H1 (cell line): ENCODE results near the gene APH1B. TPM values are rescaled to one million over a fixed set of nuclear protein-coding genes. Genes with fewer than 3 reads are reported as not detected.
A peak's percentile ranks its signal among the peaks of the same experiment; 100 is the strongest.

Experiments
- CTCF ChIA-PET: fragments of 300-600 bp; sonication (Branson Sonifier 250); formaldehyde crosslinking; loops from one replicate; lab custom pipeline; 2021; ENCODE audit not compliant: partially characterized antibody; lab: Charles Lee
- POLR2A ChIA-PET: fragments of 300-600 bp; sonication (Branson Sonifier 250); formaldehyde crosslinking; loops from one replicate; lab custom pipeline; 2021; ENCODE audit warnings: inconsistent platforms; ENCODE audit not compliant: partially characterized antibody; lab: Charles Lee
- DNase-seq, 2 experiments: peaks; one replicate each; pipeline versions ENCODE4 v3.0.0 to v3.0.0-alpha.2; 2010 to 2022; ENCODE audit warnings: low spot score in 2 of 2, low read depth in 1 of 2, mixed read lengths in 1 of 2
- FAIRE-seq: peaks from 2 replicates; lab custom pipeline; 2011; peaks lifted over from hg19 to GRCh38; lab: Jason Lieb, UNC
- H2AFZ ChIP-seq: 2 replicates; pipeline ENCODE4 v1.8.1; 2012; ENCODE audit warnings: low read length, inconsistent platforms
- H2AK5ac ChIP-seq: 2 replicates; pipeline ENCODE4 v1.6.1; 2013; ENCODE audit warnings: low read depth, low read length
- H2BK120ac ChIP-seq: replicated peaks from 2 replicates; pipeline ENCODE3; 2013; ENCODE audit warnings: low read depth, low read length, inconsistent platforms
- H2BK12ac ChIP-seq: 2 replicates; pipeline ENCODE4 v1.6.1; 2013; ENCODE audit warnings: low read depth, low read length
- H2BK15ac ChIP-seq: 2 replicates; pipeline ENCODE4 v1.6.1; 2013; ENCODE audit warnings: low read length
- H2BK20ac ChIP-seq: 2 replicates; pipeline ENCODE4 v1.6.1; 2013; ENCODE audit warnings: low read length
- H2BK5ac ChIP-seq: 2 replicates; pipeline ENCODE4 v1.6.1; 2013; ENCODE audit warnings: low read depth, low read length
- H3K14ac ChIP-seq: 2 replicates; pipeline ENCODE4 v1.6.1; 2013; ENCODE audit warnings: inconsistent platforms; ENCODE audit not compliant: insufficient read length
- H3K18ac ChIP-seq: 2 replicates; pipeline ENCODE4 v1.6.1; 2013; ENCODE audit warnings: low read length; ENCODE audit errors: extremely low read depth
- H3K23ac ChIP-seq: 2 replicates; pipeline ENCODE4 v1.6.1; 2013; ENCODE audit warnings: inconsistent platforms; ENCODE audit not compliant: insufficient read length
- H3K23me2 ChIP-seq: 2 replicates; pipeline ENCODE4 v1.6.1; 2013; ENCODE audit warnings: low read depth, low read length
- H3K27ac ChIP-seq: 2 replicates; pipeline ENCODE4 v1.6.1; 2011; ENCODE audit warnings: low read depth, low read length, inconsistent platforms
- H3K27me3 ChIP-seq, 4 experiments: replicated peaks in 1 of 4; 1 replicate in 1 of 4; 2 replicates in 3 of 4; pipeline versions ENCODE4 v1.6.1 to v1.8.1; 2011 to 2013; ENCODE audit warnings: low read length in 3 of 4, mild to moderate bottlenecking in 3 of 4, inconsistent platforms in 2 of 4, mixed read lengths in 2 of 4, moderate library complexity in 1 of 4; ENCODE audit not compliant: control insufficient read depth in 3 of 4, insufficient read depth in 3 of 4; ENCODE audit errors: extremely low read depth in 1 of 4
- H3K36me3 ChIP-seq, 4 experiments: 2 replicates each; pipeline versions ENCODE4 v1.6.1 to v1.8.1; 2011 to 2013; ENCODE audit warnings: mild to moderate bottlenecking in 4 of 4, low read length in 3 of 4, moderate library complexity in 2 of 4, control low read depth in 1 of 4, inconsistent platforms in 1 of 4; ENCODE audit not compliant: insufficient read depth in 4 of 4, control insufficient read depth in 2 of 4
- H3K4ac ChIP-seq: replicated peaks from 2 replicates; pipeline ENCODE3; 2013; ENCODE audit warnings: low read length, low read depth, mixed read lengths, inconsistent platforms; ENCODE audit not compliant: insufficient read length
- H3K4me1 ChIP-seq, 4 experiments: replicated peaks in 1 of 4; 1 replicate in 1 of 4; 2 replicates in 3 of 4; pipeline versions ENCODE4 v1.6.1 to v1.8.1; 2011 to 2013; ENCODE audit warnings: low read length in 3 of 4, inconsistent platforms in 2 of 4, mixed read lengths in 1 of 4; ENCODE audit not compliant: insufficient read depth in 4 of 4, control insufficient read depth in 3 of 4
- H3K4me2 ChIP-seq, 2 experiments: 2 replicates each; pipeline versions ENCODE4 v1.6.1 to v1.8.1; 2011 to 2013; ENCODE audit warnings: low read depth in 2 of 2, low read length in 2 of 2, control low read depth in 1 of 2, inconsistent platforms in 1 of 2, mild to moderate bottlenecking in 1 of 2; ENCODE audit not compliant: insufficient read depth in 1 of 2
- H3K4me3 ChIP-seq, 4 experiments: fragments of 200-600, 300-600 bp in 1 of 4; sonication (generic), shearing (Covaris generic), sonication (Bioruptor Twin) in 1 of 4; 2 replicates each; pipeline versions ENCODE4 v1.5.1 to v1.8.1; 2011 to 2016; ENCODE audit warnings: low read length in 4 of 4, low read depth in 3 of 4, control low read depth in 2 of 4, inconsistent platforms in 2 of 4, mild to moderate bottlenecking in 2 of 4, mixed read lengths in 1 of 4, moderate library complexity in 1 of 4; ENCODE audit not compliant: insufficient read depth in 2 of 4; ENCODE audit errors: extremely low read depth in 1 of 4
- H3K56ac ChIP-seq: replicated peaks from 2 replicates; pipeline ENCODE3; 2013; ENCODE audit warnings: low read depth, mild to moderate bottlenecking, mixed read lengths, low read length, inconsistent platforms; ENCODE audit not compliant: insufficient read length
- H3K79me1 ChIP-seq: 2 replicates; pipeline ENCODE4 v1.6.1; 2013; ENCODE audit warnings: low read depth, low read length, control low read depth
- H3K79me2 ChIP-seq, 2 experiments: 2 replicates each; pipeline versions ENCODE4 v1.6.1 to v1.8.1; 2012 to 2013; ENCODE audit warnings: low read length in 2 of 2, mild to moderate bottlenecking in 2 of 2, inconsistent platforms in 1 of 2; ENCODE audit not compliant: insufficient read depth in 2 of 2, control insufficient read depth in 1 of 2
- H3K9ac ChIP-seq, 4 experiments: replicated peaks in 1 of 4; 1 replicate in 1 of 4; 2 replicates in 3 of 4; pipeline versions ENCODE4 v1.6.1 to v1.8.1; 2011 to 2013; ENCODE audit warnings: low read depth in 3 of 4, low read length in 3 of 4, control low read depth in 2 of 4, mild to moderate bottlenecking in 2 of 4, moderate library complexity in 2 of 4, inconsistent platforms in 1 of 4; ENCODE audit errors: extremely low read depth in 1 of 4
- H3K9me3 ChIP-seq, 2 experiments: 2 replicates each; pipeline versions ENCODE4 v1.6.1 to v1.8.1; 2012 to 2013; ENCODE audit warnings: mild to moderate bottlenecking in 2 of 2, moderate library complexity in 2 of 2, control low read depth in 1 of 2, inconsistent platforms in 1 of 2, low read depth in 1 of 2, low read length in 1 of 2, mixed read lengths in 1 of 2; ENCODE audit not compliant: insufficient read depth in 2 of 2
- H4K20me1 ChIP-seq, 2 experiments: replicated peaks in 1 of 2; 2 replicates each; pipeline versions ENCODE3 to v1.8.1; 2011 to 2013; ENCODE audit warnings: inconsistent platforms in 2 of 2, low read length in 2 of 2, mild to moderate bottlenecking in 1 of 2; ENCODE audit not compliant: insufficient read depth in 2 of 2, control insufficient read depth in 1 of 2
- H4K5ac ChIP-seq: 2 replicates; pipeline ENCODE4 v1.6.1; 2013; ENCODE audit warnings: low read length, low read depth, mixed read lengths, inconsistent platforms; ENCODE audit not compliant: insufficient read length
- H4K8ac ChIP-seq: 2 replicates; pipeline ENCODE4 v1.8.0; 2013; ENCODE audit warnings: mild to moderate bottlenecking, moderate library complexity, low read length, inconsistent platforms; ENCODE audit not compliant: insufficient read depth; ENCODE audit errors: extremely low read depth
- H4K91ac ChIP-seq: replicated peaks from 2 replicates; pipeline ENCODE3; 2013; ENCODE audit warnings: low read length, mixed read lengths, inconsistent platforms; ENCODE audit not compliant: insufficient read length
- EGR1 ChIP-seq: IDR thresholded peaks from 2 replicates; pipeline ENCODE4 v1.6.1; 2011; ENCODE audit warnings: low read depth, low read length, borderline replicate concordance
- GABPA ChIP-seq: IDR thresholded peaks from 2 replicates; pipeline ENCODE4 v1.6.1; 2011; ENCODE audit warnings: mild to moderate bottlenecking, low read length, moderate library complexity, borderline replicate concordance; ENCODE audit not compliant: insufficient read depth
- POU5F1 ChIP-seq: IDR thresholded peaks from 2 replicates; pipeline ENCODE4 v1.6.1; 2011; ENCODE audit warnings: low read depth, mild to moderate bottlenecking, low read length, moderate library complexity
- SP1 ChIP-seq: IDR thresholded peaks from 2 replicates; pipeline ENCODE4 v1.6.1; 2011; ENCODE audit warnings: low read depth, low read length
- SP4 ChIP-seq: IDR thresholded peaks from 2 replicates; pipeline ENCODE4 v1.6.1; 2012; ENCODE audit warnings: low read length, inconsistent platforms
- WGBS, 2 experiments: shearing (Covaris generic) in 1 of 2; methylation state at CpG; one replicate each; pipeline versions ENCODE4 v1.1.6 to v1.1.7; 2013 to 2015; ENCODE audit warnings: low lambda C conversion rate in 2 of 2, mixed read lengths in 2 of 2, inconsistent platforms in 1 of 2, low coverage in 1 of 2, missing lambda C conversion rate in 1 of 2; ENCODE audit not compliant: insufficient replicate concordance in 2 of 2, insufficient coverage in 1 of 2, insufficient read length in 1 of 2; ENCODE audit errors: extremely low coverage in 1 of 2, missing lambda C conversion rate in 1 of 2; 5-methylcytosine and 5-hydroxymethylcytosine counted together
- polyA plus RNA-seq, 7 experiments: library from polyadenylated mRNA; depleted of rRNA in 3 of 7; stranded (reverse) in 5 of 7; unstranded in 2 of 7; fragments of >200 nt in 5 of 7; fragments of 200-250 nt in 2 of 7; gene quantifications; 1 replicate in 5 of 7; 2 replicates in 1 of 7; 4 replicates in 1 of 7; pipeline versions ENCODE4 v1.2.1 to v1.2.3, GENCODE V29; 2011 to 2013; ENCODE audit warnings: missing spikeins in 2 of 7, mixed read lengths in 2 of 7
- total RNA-seq: library from RNA; stranded (reverse); fragmentation: NEBNext Ultra II Directional; extraction: Animal tissue kit (Norgen Biotek cat#: 25700); gene quantifications from 2 replicates; pipeline ENCODE4 v1.2.1, GENCODE V29; 2021

The APH1B gene
- total and polyA plus RNA-seq, 2 of the 8 experiments (the other 6 are each of a cell fraction or from before 2014, with no cell fraction given), result 11.5 to 22.9 TPM

GRCh38 chr15:63255489-63255990 lies 21.9 kb upstream of the APH1B start:
- Histone ChIP-seq H3K4me2 (peak overlapping the region in 1 of 2 experiments; percentile 59; a peak in 2 of 4 replicates), H3K4ac (no peak overlapping the region), H2AFZ (no peak overlapping the region), H3K14ac (no peak overlapping the region), H3K23ac (no peak overlapping the region), H2AK5ac (no peak overlapping the region), H4K91ac (no peak overlapping the region), H3K4me1 (peaks cover 0 to 10% (median 4%) of the 10 kb centered on the region in 4 experiments; a peak in 4 of 7 replicates), H3K36me3 (peaks cover 0 to 10% (median 5%) of the 10 kb centered on the region in 4 experiments; a peak in 4 of 8 replicates), H3K56ac (no peak overlapping the region), H3K27ac (no peak overlapping the region), H2BK120ac (no peak overlapping the region), H4K5ac (no peak overlapping the region), H3K9me3 (no peaks in the 10 kb centered on the region), H3K4me3 (no peak overlapping the region), H4K8ac (no peak overlapping the region), H3K18ac (no peak overlapping the region), H3K79me2 (no peaks in the 10 kb centered on the region), H2BK12ac (no peak overlapping the region), H2BK20ac (no peak overlapping the region), H3K27me3 (no peaks in the 10 kb centered on the region), H3K23me2 (no peaks in the 10 kb centered on the region), H4K20me1 (no peaks in the 10 kb centered on the region), H2BK15ac (no peak overlapping the region), H2BK5ac (no peak overlapping the region), H3K9ac (no peak overlapping the region), H3K79me1 (no peaks in the 10 kb centered on the region)
- DNase-seq, result no peak
- TF ChIP-seq GABPA (no peak), SP4 (no peak), EGR1 (no peak), POU5F1 (no peak), SP1 (no peak)
- peak; percentile 42 for FAIRE-seq
- CTCF ChIA-PET, result interaction anchor here (1.5 kb wide), 1 partner anchor 10 kb away, joined by 6 read pairs; no protein-coding TSS in a partner anchor
- POLR2A ChIA-PET, result interaction anchor here (1.0 to 3.3 kb wide), 3 partner anchors 10 to 53 kb away, joined by 3 to 11 read pairs (median 4); no protein-coding TSS in a partner anchor
- WGBS, 2 experiments, result 40% methylated on average over 1 of the region's 1 CpG; no CpG with 5 or more reads in 1 of the 2 experiments
